Activated CD8-positive, alpha-beta memory T cell treated with anti-CD3 and anti-CD28 coated beads, Interleukin-2, amount 50 U/mL, for 48 hours (primary cell): Measurements from ENCODE around the gene RBBP8.

Source experiments
- DNase-seq: peaks from one replicate; pipeline ENCODE4 v3.0.0-alpha.2; 2020

RBBP8 gene

DNA sequence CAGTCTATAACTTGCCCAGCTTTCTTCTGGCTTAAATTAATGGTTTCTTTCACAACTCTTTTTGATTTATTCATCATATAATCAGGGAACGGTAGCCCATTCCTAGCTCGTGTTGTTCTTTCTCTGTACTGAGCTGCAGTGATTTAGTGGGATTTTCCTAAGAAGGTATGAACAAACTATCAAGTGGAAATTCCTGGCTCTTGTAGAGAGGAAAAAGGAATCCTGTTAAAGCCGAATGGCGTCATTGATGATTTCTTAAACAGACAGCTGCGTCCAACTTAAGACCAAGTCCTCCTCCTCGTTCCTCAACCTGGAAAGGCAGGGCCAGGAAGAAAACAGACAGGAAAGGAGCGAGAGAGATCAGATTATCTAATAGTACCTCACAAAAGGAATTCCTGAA, 132.9 kb downstream of the RBBP8 start:
- DNase-seq = no peak

DNA sequence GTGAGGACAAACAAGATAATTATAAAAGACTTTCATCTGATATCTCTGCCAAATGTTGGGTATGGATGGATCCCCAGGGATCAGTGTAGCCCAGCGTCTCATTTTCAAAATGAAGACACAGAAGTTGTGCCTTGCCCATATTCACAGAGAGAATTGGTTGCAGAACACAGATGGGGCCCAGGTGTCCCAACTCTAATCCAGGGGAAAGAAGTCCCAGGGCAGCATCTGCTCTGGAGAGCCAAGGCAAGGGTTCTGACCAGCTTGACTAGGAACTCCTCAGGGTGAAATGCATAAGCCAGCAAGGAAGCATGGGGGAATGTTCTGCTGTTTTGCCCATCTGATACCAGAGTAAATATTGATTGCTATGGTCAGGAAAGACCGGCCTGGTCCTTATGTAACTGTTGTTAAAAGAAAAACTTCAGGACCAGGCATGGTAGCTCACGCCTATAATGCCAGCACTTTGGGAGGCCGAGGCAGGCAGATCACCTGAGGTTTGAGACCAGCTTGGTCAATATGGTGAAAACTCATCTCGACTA, 133.4 kb downstream of the RBBP8 start:
- no peak for DNase-seq

DNA sequence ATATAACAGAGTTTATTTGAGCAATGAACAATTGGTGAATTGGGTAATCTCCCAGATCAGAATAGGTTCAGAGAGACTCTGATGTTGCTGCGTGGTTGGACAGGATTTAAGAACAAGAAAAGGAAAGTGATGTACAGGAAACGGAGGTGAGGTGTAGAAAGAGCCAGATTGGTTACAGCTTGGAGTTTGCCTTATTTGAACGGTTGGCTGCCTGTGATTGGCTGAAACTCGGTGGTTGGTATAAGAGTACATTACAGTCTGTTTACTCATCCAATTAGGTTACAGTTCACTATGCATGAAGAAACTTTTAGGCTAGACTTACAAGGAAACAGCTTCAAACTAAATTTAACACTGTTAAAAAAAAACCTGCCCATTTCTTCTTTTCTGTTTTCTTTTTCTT, 134.1 kb downstream of the RBBP8 start:
- DNase-seq = no peak

DNA sequence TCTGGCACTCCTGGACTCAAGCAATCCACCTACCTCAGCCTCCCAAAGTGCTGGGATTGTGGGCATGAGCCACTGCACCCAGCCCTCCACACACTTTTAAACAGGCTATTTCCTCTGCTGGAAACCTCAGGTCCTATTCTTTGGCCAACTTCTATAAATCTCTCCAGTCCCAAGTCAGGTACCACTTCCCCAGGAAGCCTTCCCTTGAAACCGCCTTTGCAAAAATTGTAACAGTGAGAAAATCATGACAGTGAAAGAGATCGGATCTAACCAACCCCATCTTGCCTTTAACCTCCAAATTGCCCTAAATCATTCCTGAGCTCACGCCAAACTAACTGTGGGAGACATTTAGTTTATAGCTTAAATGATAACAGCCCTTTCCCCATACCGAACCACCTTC, 134.9 kb downstream of the RBBP8 start:
- DNase-seq = no peak

DNA sequence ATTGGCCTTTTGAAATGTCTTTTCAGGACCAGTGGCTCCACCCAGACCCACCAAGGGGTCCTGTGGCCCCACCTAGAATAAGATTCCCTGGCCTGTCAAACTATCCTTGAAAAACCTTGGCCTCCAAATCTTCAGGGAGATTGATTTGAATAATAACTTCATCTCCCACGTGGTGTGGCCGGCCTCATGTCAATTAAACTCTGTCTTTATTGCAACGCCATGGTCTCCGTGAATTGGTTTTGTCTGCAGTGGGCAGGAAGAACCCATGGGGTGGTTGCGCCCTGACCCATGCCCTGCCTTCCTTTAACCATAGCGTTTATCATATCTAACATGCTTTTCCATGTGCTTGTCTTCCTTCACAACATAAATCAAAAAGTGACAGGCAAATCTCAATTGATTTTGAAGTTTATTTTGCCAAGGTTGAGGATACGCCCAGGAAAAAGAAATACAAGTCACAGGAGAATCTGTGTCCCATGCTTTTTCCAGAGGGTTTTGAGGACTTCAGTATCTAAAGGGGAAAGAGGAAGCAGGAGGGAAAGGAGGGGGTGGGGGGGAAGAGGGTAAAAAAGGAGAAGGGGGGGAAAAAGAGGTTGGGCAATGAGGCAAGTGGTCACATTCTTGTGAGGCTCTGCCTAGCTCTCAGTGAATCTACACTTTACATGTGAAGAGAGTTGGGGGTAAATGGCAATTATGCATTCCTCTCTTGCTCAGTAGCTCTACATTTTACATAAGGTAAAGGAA, 135.6 kb downstream of the RBBP8 start:
- no peak for DNase-seq

DNA sequence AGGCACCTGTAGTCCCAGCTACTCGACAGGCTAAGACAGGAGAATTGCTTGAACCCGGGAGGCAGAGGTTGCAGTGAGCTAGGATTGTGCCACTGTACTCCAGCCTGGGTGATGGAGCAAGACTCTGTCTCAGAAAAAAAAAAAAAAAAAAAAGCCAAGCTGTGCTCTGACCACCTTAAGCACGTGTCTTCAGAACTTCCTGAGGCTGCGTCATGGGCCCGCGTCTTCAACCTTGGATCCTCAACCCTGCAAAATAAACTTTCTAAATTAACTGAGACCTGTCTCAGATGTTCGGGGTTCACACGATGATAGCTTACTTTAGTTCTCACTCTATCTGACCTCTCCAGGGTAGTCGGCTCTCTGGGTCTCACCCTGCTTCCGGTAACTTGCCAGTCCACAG, 136.4 kb downstream of the RBBP8 start:
- no peak for DNase-seq

DNA sequence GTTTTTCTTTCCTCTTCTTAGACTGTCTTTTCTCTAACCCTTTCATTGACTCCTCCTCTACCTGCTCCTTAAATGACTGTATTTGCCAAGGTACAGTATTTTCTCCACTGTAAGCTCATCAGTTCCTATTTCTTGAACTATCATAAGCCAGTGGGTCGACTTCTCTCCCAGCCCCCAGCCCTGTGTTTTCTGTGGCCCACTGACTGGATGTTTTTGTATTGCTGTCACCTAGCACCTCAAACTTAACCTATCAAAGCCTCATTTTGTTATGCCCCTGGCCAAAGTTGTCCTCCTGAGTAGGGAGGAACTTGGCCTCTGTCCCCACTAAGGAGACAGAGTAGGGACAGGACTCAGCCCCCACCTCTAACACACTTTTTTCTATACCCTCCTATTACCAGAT, 136.8 kb downstream of the RBBP8 start:
- DNase-seq = no peak

DNA sequence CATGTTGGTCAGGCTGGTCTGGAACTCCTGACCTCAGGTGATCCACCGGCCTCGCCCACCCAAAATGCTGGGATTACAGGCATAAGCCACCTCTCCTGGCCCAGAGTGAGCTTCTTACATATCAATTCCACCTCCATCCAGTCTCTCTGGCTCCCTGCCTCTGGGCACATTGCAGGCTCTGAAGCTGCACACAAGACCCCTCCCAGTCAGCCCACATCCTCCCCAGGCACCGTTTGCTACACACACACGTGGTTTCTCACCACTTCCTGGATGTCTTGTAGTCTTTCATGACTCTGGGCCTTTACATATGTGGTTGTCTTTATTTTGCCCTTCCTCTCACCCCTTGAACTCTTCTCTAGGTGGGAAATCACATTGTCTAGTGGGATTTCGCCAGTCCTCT, 138.2 kb downstream of the RBBP8 start:
- peak; percentile 80 for DNase-seq

DNA sequence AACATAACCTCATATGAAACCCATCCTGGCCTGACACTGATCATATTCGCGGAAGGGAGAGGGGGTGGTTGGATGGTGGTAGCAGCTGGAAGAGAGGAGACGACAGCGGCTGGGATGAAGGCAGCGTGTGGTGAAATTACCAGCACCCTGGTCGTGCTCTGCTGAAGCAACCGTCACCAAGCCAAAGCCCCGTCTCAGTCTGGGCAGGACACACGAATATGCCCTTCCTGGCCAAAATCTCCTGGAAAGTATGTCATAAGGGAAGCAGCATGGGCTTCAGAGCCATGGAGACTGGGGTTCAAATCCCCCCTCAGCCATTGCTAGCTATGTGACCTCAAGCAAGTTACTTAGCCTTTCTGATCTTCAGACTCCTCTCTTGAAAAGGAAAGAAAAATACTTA, 139.0 kb downstream of the RBBP8 start:
- no peak for DNase-seq

DNA sequence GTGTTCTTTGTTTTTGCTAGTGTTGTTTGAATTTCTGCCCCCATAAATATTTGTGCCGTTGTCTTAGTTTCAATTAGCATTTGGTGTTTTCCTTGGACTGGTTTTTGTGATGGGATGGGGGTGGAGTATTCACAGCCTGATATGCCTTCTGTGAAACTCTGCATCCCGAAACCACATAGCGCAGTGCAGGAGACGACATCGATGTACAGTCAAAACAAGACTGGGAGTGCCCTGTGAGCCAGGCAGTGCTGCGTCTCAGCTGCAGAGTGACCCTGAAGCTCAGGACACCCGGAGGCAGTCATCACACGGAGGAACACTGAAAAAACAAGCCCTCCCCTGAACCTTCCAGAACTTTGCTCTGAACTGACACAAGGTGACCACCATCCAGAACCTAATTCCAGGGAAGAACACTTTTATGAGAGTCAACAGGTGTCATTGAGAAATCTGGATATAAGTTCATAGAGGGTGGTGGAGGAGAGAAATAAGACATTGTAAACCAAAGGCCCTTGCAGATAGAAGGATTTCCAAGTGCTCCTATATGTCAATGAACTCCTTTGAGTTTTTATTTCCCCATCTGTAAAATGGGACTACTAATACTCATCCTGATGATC, 141.0 kb downstream of the RBBP8 start:
- no peak for DNase-seq
